Head of caudate nucleus (tissue), 42 donors: ENCODE data around the gene KIAA1549.
"Not testable (repeated sequence)": the region's sequence is repeated elsewhere in the genome, so short reads cannot be mapped to it uniquely, and the experiment has no call there.

Source experiments
- DNase-seq, 42 donors: peaks; one replicate each; pipeline versions ENCODE4 v3.0.0 to v3.0.0-alpha.2; 2020 to 2021; ENCODE audit warnings: mixed read lengths in 7 of 42
- intact Hi-C: fragments of 100-400 bp; cut with DNase I; formaldehyde crosslinking; loops from one replicate; pipeline ENCODE4 v1.15.0; 2022

KIAA1549 gene

GRCh38 chr7:138978541-138979184, 2.5 kb downstream of the KIAA1549 start:
- DNase-seq: no peak
- intact Hi-C loops: no loop called here

GRCh38 chr7:138976161-138976560, 5.0 kb downstream of the KIAA1549 start:
- intact Hi-C loops, DNase-seq: not testable (repeated sequence)

- DNase-seq: peak in 9 of 42 donors; percentile 23 to 66 (median 35)
- intact Hi-C loops: no loop called here
Measured at GRCh38 chr7:138975343-138976104, 5.7 kb downstream of the KIAA1549 start.

GRCh38 chr7:138974675-138975292, 6.4 kb downstream of the KIAA1549 start:
- intact Hi-C loops: no loop called here
- DNase-seq: no peak

GRCh38 chr7:138974103-138974502, 7.1 kb downstream of the KIAA1549 start:
- DNase-seq: no peak
- intact Hi-C loops: no loop called here

GRCh38 chr7:138970952-138971351, 10.2 kb downstream of the KIAA1549 start:
- intact Hi-C loops: no loop called here
- peak in 2 of 42 donors; percentile 28 to 35 for DNase-seq

- intact Hi-C loops: no loop called here
- DNase-seq: no peak
Measured at GRCh38 chr7:138970446-138970845, 10.7 kb downstream of the KIAA1549 start.

- DNase-seq: peak in 9 of 42 donors; percentile 27 to 62 (median 32)
Measured at GRCh38 chr7:138967159-138967558, 14.0 kb downstream of the KIAA1549 start.

GRCh38 chr7:138964624-138965436, 16.4 kb downstream of the KIAA1549 start:
- intact Hi-C loops: no loop called here
- DNase-seq: no peak

More at GRCh38 chr7:138967159-138967558, 14.0 kb downstream of the KIAA1549 start:
- intact Hi-C loops: no loop called here

- intact Hi-C loops: no loop called here
- DNase-seq: no peak
Measured at GRCh38 chr7:138963675-138964074, 17.5 kb downstream of the KIAA1549 start.

GRCh38 chr7:138962561-138963270, 18.5 kb downstream of the KIAA1549 start:
- DNase-seq: peak in 2 of 42 donors; percentile 26 to 44
- intact Hi-C loops: no loop called here

- intact Hi-C loops: no loop called here
- DNase-seq: no peak
Measured at GRCh38 chr7:138961159-138961558, 20.0 kb downstream of the KIAA1549 start.

- intact Hi-C loops: no loop called here
- peak in 9 of 42 donors; percentile 25 to 65 (median 47) for DNase-seq
Measured at GRCh38 chr7:138958391-138958956, 22.7 kb downstream of the KIAA1549 start.

- DNase-seq: peak in 1 of 42 donors; percentile 14
- intact Hi-C loops: no loop called here
Measured at GRCh38 chr7:138957753-138958390, 23.3 kb downstream of the KIAA1549 start.

- DNase-seq: peak in 1 of 42 donors; percentile 10
- intact Hi-C loops: no loop called here
Measured at GRCh38 chr7:138957217-138957616, 24.0 kb downstream of the KIAA1549 start.

- no peak for DNase-seq
- intact Hi-C loops: no loop called here
Measured at GRCh38 chr7:138954545-138955475, 26.4 kb downstream of the KIAA1549 start.

GRCh38 chr7:138952791-138953190, 28.4 kb downstream of the KIAA1549 start:
- intact Hi-C loops: no loop called here
- peak in 2 of 42 donors; percentile 18 to 42 for DNase-seq
